ENCODE results near the gene MAP2. TPM values are rescaled to one million over a fixed set of nuclear protein-coding genes. Genes with fewer than 3 reads are reported as not detected.

The MAP2 gene
- total and polyA plus RNA-seq, 10 of the 15 experiments (the other 5 are each of a cell fraction or from before 2014, with no cell fraction given): 0.01 TPM; not detected in 9

DNA sequence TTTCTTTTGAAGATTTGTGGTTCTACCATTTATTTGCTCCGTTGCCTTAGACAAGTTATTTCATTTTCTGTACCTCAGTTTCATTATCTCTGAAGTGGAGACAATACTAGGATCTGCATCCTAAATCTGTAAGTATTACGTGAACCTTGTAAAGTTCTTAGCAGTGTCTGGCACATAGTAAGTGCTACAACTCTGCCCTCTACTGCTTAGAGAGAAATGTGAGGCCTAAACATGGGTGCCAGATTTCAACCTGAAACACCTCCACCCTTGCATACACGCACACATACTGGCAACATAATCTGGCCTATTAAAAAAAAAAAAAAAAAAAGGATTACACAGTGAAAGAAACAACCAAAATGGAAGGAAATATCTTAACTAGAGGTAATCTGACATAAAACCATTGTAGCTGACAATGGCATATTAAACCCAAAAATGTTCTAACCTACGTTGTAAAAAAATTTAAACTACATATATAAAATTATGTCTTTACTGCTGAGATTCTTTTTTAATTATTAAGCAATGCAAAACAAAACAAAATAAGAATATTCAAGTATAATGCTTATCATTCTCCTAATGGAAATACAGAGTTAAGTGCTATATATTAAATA, 132.6 kb downstream of the MAP2 start (continued):
- TF ChIP-seq, protein P1, sequence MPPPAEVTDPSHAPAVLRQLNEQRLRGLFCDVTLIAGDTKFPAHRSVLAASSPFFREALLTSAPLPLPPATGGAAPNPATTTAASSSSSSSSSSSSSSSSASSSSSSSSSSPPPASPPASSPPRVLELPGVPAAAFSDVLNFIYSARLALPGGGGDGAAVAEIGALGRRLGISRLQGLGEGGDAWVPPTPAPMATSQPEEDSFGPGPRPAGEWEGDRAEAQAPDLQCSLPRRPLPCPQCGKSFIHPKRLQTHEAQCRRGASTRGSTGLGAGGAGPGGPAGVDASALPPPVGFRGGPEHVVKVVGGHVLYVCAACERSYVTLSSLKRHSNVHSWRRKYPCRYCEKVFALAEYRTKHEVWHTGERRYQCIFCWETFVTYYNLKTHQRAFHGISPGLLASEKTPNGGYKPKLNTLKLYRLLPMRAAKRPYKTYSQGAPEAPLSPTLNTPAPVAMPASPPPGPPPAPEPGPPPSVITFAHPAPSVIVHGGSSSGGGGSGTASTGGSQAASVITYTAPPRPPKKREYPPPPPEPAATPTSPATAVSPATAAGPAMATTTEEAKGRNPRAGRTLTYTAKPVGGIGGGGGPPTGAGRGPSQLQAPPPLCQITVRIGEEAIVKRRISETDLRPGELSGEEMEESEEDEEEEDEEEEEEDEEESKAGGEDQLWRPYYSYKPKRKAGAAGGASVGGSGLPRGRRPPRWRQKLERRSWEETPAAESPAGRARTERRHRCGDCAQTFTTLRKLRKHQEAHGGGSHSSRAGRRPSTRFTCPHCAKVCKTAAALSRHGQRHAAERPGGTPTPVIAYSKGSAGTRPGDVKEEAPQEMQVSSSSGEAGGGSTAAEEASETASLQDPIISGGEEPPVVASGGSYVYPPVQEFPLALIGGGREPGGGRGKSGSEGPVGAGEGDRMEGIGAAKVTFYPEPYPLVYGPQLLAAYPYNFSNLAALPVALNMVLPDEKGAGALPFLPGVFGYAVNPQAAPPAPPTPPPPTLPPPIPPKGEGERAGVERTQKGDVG (CRISPR knock-in tag; IDR thresholded peaks at IDR 0.05): no peak
- TF ChIP-seq SMARCA5 (IDR thresholded peaks at IDR 0.05): no peak
- TF ChIP-seq, protein P2, sequence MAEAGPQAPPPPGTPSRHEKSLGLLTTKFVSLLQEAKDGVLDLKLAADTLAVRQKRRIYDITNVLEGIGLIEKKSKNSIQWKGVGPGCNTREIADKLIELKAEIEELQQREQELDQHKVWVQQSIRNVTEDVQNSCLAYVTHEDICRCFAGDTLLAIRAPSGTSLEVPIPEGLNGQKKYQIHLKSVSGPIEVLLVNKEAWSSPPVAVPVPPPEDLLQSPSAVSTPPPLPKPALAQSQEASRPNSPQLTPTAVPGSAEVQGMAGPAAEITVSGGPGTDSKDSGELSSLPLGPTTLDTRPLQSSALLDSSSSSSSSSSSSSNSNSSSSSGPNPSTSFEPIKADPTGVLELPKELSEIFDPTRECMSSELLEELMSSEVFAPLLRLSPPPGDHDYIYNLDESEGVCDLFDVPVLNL (IDR thresholded peaks at IDR 0.05; ENCODE audit: low read depth, low read length): no peak
- no peak for TF ChIP-seq CEBPB (IDR thresholded peaks at IDR 0.05; ENCODE audit: borderline replicate concordance in 1 of 2, low read depth in 2 of 2, low read length in 2 of 2)
- TF ChIP-seq, protein P3, sequence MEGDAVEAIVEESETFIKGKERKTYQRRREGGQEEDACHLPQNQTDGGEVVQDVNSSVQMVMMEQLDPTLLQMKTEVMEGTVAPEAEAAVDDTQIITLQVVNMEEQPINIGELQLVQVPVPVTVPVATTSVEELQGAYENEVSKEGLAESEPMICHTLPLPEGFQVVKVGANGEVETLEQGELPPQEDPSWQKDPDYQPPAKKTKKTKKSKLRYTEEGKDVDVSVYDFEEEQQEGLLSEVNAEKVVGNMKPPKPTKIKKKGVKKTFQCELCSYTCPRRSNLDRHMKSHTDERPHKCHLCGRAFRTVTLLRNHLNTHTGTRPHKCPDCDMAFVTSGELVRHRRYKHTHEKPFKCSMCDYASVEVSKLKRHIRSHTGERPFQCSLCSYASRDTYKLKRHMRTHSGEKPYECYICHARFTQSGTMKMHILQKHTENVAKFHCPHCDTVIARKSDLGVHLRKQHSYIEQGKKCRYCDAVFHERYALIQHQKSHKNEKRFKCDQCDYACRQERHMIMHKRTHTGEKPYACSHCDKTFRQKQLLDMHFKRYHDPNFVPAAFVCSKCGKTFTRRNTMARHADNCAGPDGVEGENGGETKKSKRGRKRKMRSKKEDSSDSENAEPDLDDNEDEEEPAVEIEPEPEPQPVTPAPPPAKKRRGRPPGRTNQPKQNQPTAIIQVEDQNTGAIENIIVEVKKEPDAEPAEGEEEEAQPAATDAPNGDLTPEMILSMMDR (IDR thresholded peaks at IDR 0.05 in 2 of 3, conservative IDR thresholded peaks at IDR 0.05 in 1 of 3; ENCODE audit: control insufficient read depth in 2 of 3, extremely low read depth in 1 of 3, insufficient read depth in 1 of 3, low read depth in 3 of 3, low read length in 3 of 3): peak; percentile 23 to 49 (median 31); a peak in 4 of 6 replicates
- TF ChIP-seq EP300 (IDR thresholded peaks at IDR 0.05; ENCODE audit: borderline replicate concordance in 1 of 2, control insufficient read depth in 1 of 2, low read depth in 2 of 2, low read length in 2 of 2): no peak
- no peak for TF ChIP-seq YBX1 (IDR thresholded peaks at IDR 0.05)
- peak; percentile 42; the same call in 1 of the 2 replicates for TF ChIP-seq SMC3 (IDR thresholded peaks at IDR 0.05; ENCODE audit: borderline replicate concordance, low read length)

Measured in GM12878 (cell line).